B cell (primary cell): ENCODE data around the gene COL17A1. TPM values are rescaled to one million over a fixed set of nuclear protein-coding genes. Genes with fewer than 3 reads are reported as not detected.

ENCODE experiments used
- ATAC-seq: fragments of 200-7000 bp; cut with Tn5 transposase; one replicate; pipeline ENCODE4 v1.10.0; 2021; ENCODE audit warnings: low read depth, mild to moderate bottlenecking, moderate number of reproducible peaks, moderate library complexity
- CTCF ChIA-PET: fragments of 350-600 bp; sonication (Branson Sonifier 250); formaldehyde crosslinking; loops from one replicate; lab custom pipeline; 2021; ENCODE audit warnings: antibody characterized with exemption, inconsistent platforms; lab: Charles Lee
- POLR2A ChIA-PET: fragments of 350-600 bp; sonication (Branson Sonifier 250); formaldehyde crosslinking; loops from one replicate; lab custom pipeline; 2021; ENCODE audit warnings: antibody characterized with exemption; lab: Charles Lee
- DNase-seq: peaks from one replicate; pipeline ENCODE4 v3.0.0; 2013
- H2AFZ ChIP-seq: 2 replicates; pipeline ENCODE4 v1.6.1; 2012; ENCODE audit warnings: mild to moderate bottlenecking, low read depth, low read length; ENCODE audit not compliant: insufficient read depth, poor library complexity, severe bottlenecking
- H3K27ac ChIP-seq, 2 donors: 1 replicate in 1 of 2; 2 replicates in 1 of 2; pipeline ENCODE4 v1.5.1; 2012 to 2013; ENCODE audit warnings: low read length in 2 of 2, mild to moderate bottlenecking in 2 of 2, moderate library complexity in 1 of 2
- H3K27me3 ChIP-seq, 4 experiments: fragments of 200-600 bp in 1 of 4; sonication (generic) in 1 of 4; replicated peaks in 1 of 4; 1 replicate in 2 of 4; 2 replicates in 2 of 4; pipeline versions ENCODE4 v1.6.1 to v1.7.0; 2013 to 2016; ENCODE audit warnings: low read length in 3 of 4, mild to moderate bottlenecking in 2 of 4, mixed read lengths in 1 of 4, moderate library complexity in 1 of 4; ENCODE audit not compliant: insufficient read depth in 4 of 4, control insufficient read depth in 3 of 4; ENCODE audit errors: control extremely low read depth in 1 of 4
- H3K36me3 ChIP-seq, 2 experiments: replicated peaks in 1 of 2; 1 replicate in 1 of 2; 2 replicates in 1 of 2; pipeline versions ENCODE4 v1.6.1 to v1.7.1; 2013; ENCODE audit warnings: low read length in 1 of 2; ENCODE audit not compliant: insufficient read depth in 2 of 2, control insufficient read depth in 1 of 2; ENCODE audit errors: control extremely low read depth in 1 of 2, extremely low read depth in 1 of 2
- H3K4me1 ChIP-seq, 2 donors: fragments of 200-600 bp in 1 of 2; sonication (generic) in 1 of 2; 1 replicate in 1 of 2; 2 replicates in 1 of 2; pipeline versions ENCODE4 v1.5.1 to v1.6.1; 2013 to 2017; ENCODE audit warnings: low read length in 2 of 2; ENCODE audit not compliant: control insufficient read depth in 2 of 2, insufficient read depth in 2 of 2
- H3K4me2 ChIP-seq: replicated peaks from 2 replicates; pipeline ENCODE3; 2012; ENCODE audit warnings: mild to moderate bottlenecking, low read depth, low read length; ENCODE audit not compliant: poor library complexity, severe bottlenecking
- H3K4me3 ChIP-seq, 5 experiments: fragments of 200-600 bp in 1 of 5; sonication (generic) in 1 of 5; 1 replicate in 3 of 5; 2 replicates in 2 of 5; pipeline versions ENCODE4 v1.5.1 to v1.7.0; 2011 to 2016; ENCODE audit warnings: low read length in 4 of 5, mild to moderate bottlenecking in 4 of 5, low read depth in 2 of 5, control low read depth in 1 of 5, moderate library complexity in 1 of 5; ENCODE audit not compliant: insufficient read depth in 1 of 5; ENCODE audit errors: control extremely low read depth in 1 of 5, extremely low read depth in 1 of 5
- H3K79me2 ChIP-seq: fragments of 200-600 bp; sonication (generic); one replicate; pipeline ENCODE4 v1.6.0; 2016; ENCODE audit warnings: low read length; ENCODE audit not compliant: control insufficient read depth, insufficient read depth
- H3K9ac ChIP-seq: fragments of 200-600 bp; sonication (generic); 2 replicates; pipeline ENCODE4 v1.6.1; 2017; ENCODE audit warnings: mild to moderate bottlenecking, low read length, moderate library complexity
- H3K9me3 ChIP-seq, 3 donors: one replicate each; pipeline versions ENCODE4 v1.6.1 to v1.7.1; 2013; ENCODE audit warnings: low read length in 2 of 3; ENCODE audit not compliant: control insufficient read depth in 2 of 3, insufficient read depth in 1 of 3; ENCODE audit errors: control extremely low read depth in 1 of 3
- H4K20me1 ChIP-seq: 2 replicates; pipeline ENCODE4 v1.6.0; 2012; ENCODE audit warnings: mild to moderate bottlenecking, low read length; ENCODE audit not compliant: insufficient read depth, control insufficient read depth, poor library complexity, severe bottlenecking
- H3K27ac Mint-ChIP-seq: one replicate; pipeline ENCODE4 v1.8.0; 2021; ENCODE audit warnings: mixed read lengths
- H3K27me3 Mint-ChIP-seq: one replicate; pipeline ENCODE4 v1.8.0; 2021; ENCODE audit warnings: mixed read lengths
- H3K4me1 Mint-ChIP-seq: one replicate; pipeline ENCODE4 v1.8.0; 2021; ENCODE audit warnings: mixed read lengths
- H3K4me3 Mint-ChIP-seq: one replicate; pipeline ENCODE4 v1.8.0; 2021; ENCODE audit warnings: mixed read lengths
- H3K9me3 Mint-ChIP-seq: one replicate; pipeline ENCODE4 v1.8.0; 2022; ENCODE audit warnings: mixed read lengths; ENCODE audit not compliant: insufficient read depth
- CTCF ChIP-seq: fragments of 200-600 bp; IDR thresholded peaks from one replicate; pipeline ENCODE4 v1.8.0; 2022; ENCODE audit warnings: antibody characterized with exemption, mild to moderate bottlenecking
- EZH2 ChIP-seq: IDR thresholded peaks from 2 replicates; pipeline ENCODE4 v1.6.1; 2012; ENCODE audit warnings: borderline replicate concordance, low read depth, mild to moderate bottlenecking, moderate library complexity, low read length; ENCODE audit not compliant: insufficient read depth, poor library complexity, severe bottlenecking
- WGBS: methylation state at CpG from one replicate; pipeline ENCODE4 v1.1.5; 2013; ENCODE audit warnings: missing lambda C conversion rate; ENCODE audit not compliant: insufficient coverage; 5-methylcytosine and 5-hydroxymethylcytosine counted together
- intact Hi-C: fragments of 100-400 bp; cut with micrococcal nuclease; formaldehyde crosslinking; loops from one replicate; pipeline ENCODE4 v1.10.0; 2022
- polyA plus RNA-seq: library from polyadenylated mRNA; depleted of rRNA; stranded (reverse); fragments of >200 nt; gene quantifications from 2 replicates; pipeline ENCODE4 v1.2.3, GENCODE V29; 2012
- total RNA-seq, 2 donors: library from RNA; stranded (reverse); fragments of 120-200 nt in 1 of 2; gene quantifications; 1 replicate in 1 of 2; 2 replicates in 1 of 2; pipeline versions ENCODE4 v1.2.3 to v1.2.4, GENCODE V29; 2013 to 2022

COL17A1 gene
- total and polyA plus RNA-seq, 2 donors (not counting 1 experiment from before 2014, with no cell fraction given) = not detected

- Histone ChIP-seq H3K9ac (no peak overlapping the region), H3K27ac (no peak overlapping the region), H2AFZ (no peak overlapping the region), H3K4me2 (no peak overlapping the region), H3K4me1 (no peaks in the 10 kb centered on the region), H3K4me3 (no peak overlapping the region), H3K79me2 (no peaks in the 10 kb centered on the region), H3K27me3 (peaks cover 0 to 3% (median 1%) of the 10 kb centered on the region in 4 experiments), H4K20me1 (no peaks in the 10 kb centered on the region), H3K9me3 (no peaks in the 10 kb centered on the region), H3K36me3 (peaks cover 2 to 3% of the 10 kb centered on the region in 2 experiments)
- intact Hi-C loops = no loop called here
- POLR2A ChIA-PET = interaction anchor here (0.5 kb wide), 1 partner anchor 217 kb away, joined by 5 read pairs; no protein-coding TSS in a partner anchor
- Mint-ChIP-seq H3K27me3 (peaks cover 7% of the 10 kb centered on the region), H3K4me1 (peaks cover 2% of the 10 kb centered on the region), H3K9me3 (no peaks in the 10 kb centered on the region), H3K27ac (no peak overlapping the region), H3K4me3 (no peak overlapping the region)
- CTCF ChIA-PET = interaction anchor here (0.9 to 2.6 kb wide), 3 partner anchors 30 to 240 kb away, joined by 3 to 10 read pairs (median 3); no protein-coding TSS in a partner anchor
- ATAC-seq = no peak
- 100% methylated on average over 1 of the region's 2 CpGs for WGBS
- TF ChIP-seq CTCF = no peak
- TF ChIP-seq EZH2 = no peak
- no peak for DNase-seq
These were observed 42.5 kb upstream of the COL17A1 start for GRCh38 chr10:104128214-104128613.

- ChIA-PET POLR2A (no interaction called here), CTCF (interaction anchor here (0.9 to 2.6 kb wide), 3 partner anchors 30 to 240 kb away, joined by 3 to 10 read pairs (median 3); no protein-coding TSS in a partner anchor)
- peaks cover 3 to 4% of the 10 kb centered on the region in 2 donors for H3K4me1 ChIP-seq
- intact Hi-C loops = no loop called here
- H3K4me2 ChIP-seq = no peak overlapping the region
- no peaks in the 10 kb centered on the region for H3K27me3 ChIP-seq
- TF ChIP-seq CTCF (peak; percentile 43), EZH2 (no peak)
- H3K4me3 ChIP-seq = no peak overlapping the region
- Mint-ChIP-seq H3K4me3 (no peak overlapping the region), H3K9me3 (no peaks in the 10 kb centered on the region), H3K27me3 (no peaks in the 10 kb centered on the region), H3K27ac (no peak overlapping the region), H3K4me1 (peaks cover 6% of the 10 kb centered on the region)
- ATAC-seq (no peak), DNase-seq (peak; percentile 48)
- H4K20me1 ChIP-seq = no peaks in the 10 kb centered on the region
- peaks cover 2 to 3% of the 10 kb centered on the region in 2 experiments for H3K36me3 ChIP-seq
- no peaks in the 10 kb centered on the region for H3K9me3 ChIP-seq
- H2AFZ ChIP-seq = no peak overlapping the region
- H3K27ac ChIP-seq = no peak overlapping the region
- H3K79me2 ChIP-seq = peaks cover 2% of the 10 kb centered on the region
- no CpG with 5 or more reads among the region's 2 CpGs for WGBS
- no peak overlapping the region for H3K9ac ChIP-seq
These were observed 41.7 kb upstream of the COL17A1 start for GRCh38 chr10:104127411-104127810.
